Measurements from ENCODE around the gene DDX25.

DNA sequence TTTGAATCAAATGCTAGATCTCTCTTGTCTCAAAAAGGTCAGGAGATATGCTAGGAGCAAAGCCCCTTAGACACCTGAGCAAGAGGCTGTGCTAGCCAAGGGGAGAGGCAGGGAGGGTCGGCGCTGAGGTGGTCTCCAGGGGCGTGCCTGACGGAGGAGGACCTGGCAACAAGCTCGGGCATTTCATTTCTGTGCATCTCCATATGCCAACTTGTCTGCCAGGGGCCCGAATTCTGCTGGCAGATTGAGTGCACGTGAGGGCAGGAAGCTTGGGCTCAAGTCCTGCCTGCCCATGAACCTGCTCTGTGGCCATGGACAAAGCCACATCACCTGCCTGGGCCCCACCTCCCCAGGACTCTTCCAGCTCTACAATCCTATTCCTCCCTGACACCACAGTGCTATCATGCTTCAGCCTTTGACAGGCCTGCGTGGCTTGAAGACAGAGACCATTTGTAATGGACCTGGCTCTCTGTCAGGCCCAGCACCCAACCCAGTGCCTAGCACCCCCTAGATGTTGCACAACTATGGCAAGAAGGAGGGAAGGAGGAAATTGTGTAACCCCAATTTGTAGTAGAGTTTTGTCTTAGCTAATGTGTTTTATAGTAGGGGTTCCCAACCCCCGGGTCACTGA lies 25.3 kb downstream of the DDX25 start:
- TF ChIP-seq, protein P1, sequence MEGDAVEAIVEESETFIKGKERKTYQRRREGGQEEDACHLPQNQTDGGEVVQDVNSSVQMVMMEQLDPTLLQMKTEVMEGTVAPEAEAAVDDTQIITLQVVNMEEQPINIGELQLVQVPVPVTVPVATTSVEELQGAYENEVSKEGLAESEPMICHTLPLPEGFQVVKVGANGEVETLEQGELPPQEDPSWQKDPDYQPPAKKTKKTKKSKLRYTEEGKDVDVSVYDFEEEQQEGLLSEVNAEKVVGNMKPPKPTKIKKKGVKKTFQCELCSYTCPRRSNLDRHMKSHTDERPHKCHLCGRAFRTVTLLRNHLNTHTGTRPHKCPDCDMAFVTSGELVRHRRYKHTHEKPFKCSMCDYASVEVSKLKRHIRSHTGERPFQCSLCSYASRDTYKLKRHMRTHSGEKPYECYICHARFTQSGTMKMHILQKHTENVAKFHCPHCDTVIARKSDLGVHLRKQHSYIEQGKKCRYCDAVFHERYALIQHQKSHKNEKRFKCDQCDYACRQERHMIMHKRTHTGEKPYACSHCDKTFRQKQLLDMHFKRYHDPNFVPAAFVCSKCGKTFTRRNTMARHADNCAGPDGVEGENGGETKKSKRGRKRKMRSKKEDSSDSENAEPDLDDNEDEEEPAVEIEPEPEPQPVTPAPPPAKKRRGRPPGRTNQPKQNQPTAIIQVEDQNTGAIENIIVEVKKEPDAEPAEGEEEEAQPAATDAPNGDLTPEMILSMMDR (IDR thresholded peaks at IDR 0.05), result no peak
- no peak for TF ChIP-seq POLR2A (IDR thresholded peaks at IDR 0.05)
- no peak for TF ChIP-seq POLR2AphosphoS5 (IDR thresholded peaks at IDR 0.05)
- TF ChIP-seq EP300 (IDR thresholded peaks at IDR 0.05), result no peak
